Stimulated activated CD4-positive, alpha-beta T cell treated with anti-CD3 and anti-CD28 coated beads, Interleukin-4, amount 100 ng/mL, for 1 hour (primary cell): ENCODE data around the gene CPSF4.

Source experiments
- DNase-seq: peaks from one replicate; pipeline ENCODE4 v3.0.0-alpha.2; 2020

Gene CPSF4

GRCh38 chr7:99438573-99439480 is at the start of gene CPSF4, which contains the start of gene PTCD1:
Gene CPSF4, plus strand, starts transcription at chr7:99438943. Its CDS starts 140 bp downstream, at chr7:99439083.
Gene PTCD1, minus strand, starts transcription at chr7:99438798. Its CDS starts 3,556 bp downstream, at chr7:99435242.
- DNase-seq = peak; percentile 94

- DNase-seq = no peak
Measured at GRCh38 chr7:99389772-99390171, 49.0 kb upstream of the CPSF4 start.

GRCh38 chr7:99390941-99391602 is 47.7 kb upstream of the CPSF4 start:
- no peak for DNase-seq

GRCh38 chr7:99392046-99392445 is 46.7 kb upstream of the CPSF4 start:
- DNase-seq = no peak

- DNase-seq = peak; percentile 77
Measured at GRCh38 chr7:99392659-99393354, 45.9 kb upstream of the CPSF4 start.

GRCh38 chr7:99393355-99394187 is 45.2 kb upstream of the CPSF4 start:
- DNase-seq = no peak

GRCh38 chr7:99394188-99394502 is 44.6 kb upstream of the CPSF4 start:
- DNase-seq = no peak

GRCh38 chr7:99395616-99396327 is 43.0 kb upstream of the CPSF4 start:
- DNase-seq = no peak

- no peak for DNase-seq
Measured at GRCh38 chr7:99396418-99397296, 42.1 kb upstream of the CPSF4 start.

- no peak for DNase-seq
Measured at GRCh38 chr7:99397297-99397983, 41.3 kb upstream of the CPSF4 start.

- DNase-seq = no peak
Measured at GRCh38 chr7:99398891-99399445, 39.8 kb upstream of the CPSF4 start.

- DNase-seq = no peak
Measured at GRCh38 chr7:99399597-99399996, 39.1 kb upstream of the CPSF4 start.

- DNase-seq = no peak
Measured at GRCh38 chr7:99402854-99403253, 35.9 kb upstream of the CPSF4 start.

GRCh38 chr7:99403764-99404163 is 35.0 kb upstream of the CPSF4 start:
- no peak for DNase-seq

GRCh38 chr7:99404235-99404976 is 34.3 kb upstream of the CPSF4 start:
- no peak for DNase-seq

GRCh38 chr7:99404977-99405320 is 33.8 kb upstream of the CPSF4 start:
- no peak for DNase-seq

GRCh38 chr7:99406557-99406956 is 32.2 kb upstream of the CPSF4 start:
- DNase-seq = no peak

GRCh38 chr7:99407872-99408378 is 30.8 kb upstream of the CPSF4 start:
- peak; percentile 46 for DNase-seq
